HepG2 (cell line): ENCODE measurements around the gene FAM111B. TPM values are rescaled to one million over a fixed set of nuclear protein-coding genes. Genes with fewer than 3 reads are reported as not detected.

ENCODE experiments used
- ARID5B ChIP-seq: IDR thresholded peaks from 2 replicates; pipeline ENCODE4 v1.4.0; 2020; ENCODE audit warnings: mild to moderate bottlenecking, missing genetic modification reagents
- ATF2 ChIP-seq: sonication (generic); formaldehyde crosslinking; IDR thresholded peaks from 2 replicates; pipeline ENCODE4 v1.4.0; 2020; ENCODE audit warnings: missing genetic modification reagents
- CREBL2 ChIP-seq: sonication (generic); formaldehyde crosslinking; IDR thresholded peaks from 2 replicates; pipeline ENCODE4 v1.8.1; 2023; ENCODE audit warnings: missing genetic modification reagents, mild to moderate bottlenecking, borderline replicate concordance
- IRF2 ChIP-seq: IDR thresholded peaks from 2 replicates; pipeline ENCODE4 v1.6.1; 2018; ENCODE audit warnings: missing genetic modification reagents, missing compliant biosample characterization
- KDM5B ChIP-seq: sonication (generic); formaldehyde crosslinking; IDR thresholded peaks from 2 replicates; pipeline ENCODE4 v1.4.0; 2020; ENCODE audit warnings: missing genetic modification reagents, mild to moderate bottlenecking, borderline replicate concordance
- LCORL ChIP-seq, 2 experiments: fragments of 450-650 bp in 1 of 2; sonication (generic) in 1 of 2; formaldehyde crosslinking in 1 of 2; IDR thresholded peaks; 2 replicates each; pipeline versions ENCODE4 v1.5.0 to v1.6.1; 2017 to 2020; ENCODE audit warnings: antibody characterized with exemption in 1 of 2, missing genetic modification reagents in 1 of 2
- NONO ChIP-seq, 2 experiments: fragments of 450-650 bp in 1 of 2; sonication (generic) in 1 of 2; formaldehyde crosslinking in 1 of 2; IDR thresholded peaks in 1 of 2; conservative IDR thresholded peaks in 1 of 2; 2 replicates each; pipeline versions ENCODE4 v1.6.1 to v1.8.0; 2017 to 2022; ENCODE audit warnings: mild to moderate bottlenecking in 1 of 2, missing genetic modification reagents in 1 of 2, moderate library complexity in 1 of 2
- SAP130 ChIP-seq: IDR thresholded peaks from 2 replicates; pipeline ENCODE4 v1.6.1; 2016; ENCODE audit warnings: low read depth
- ZBTB14 ChIP-seq: sonication (generic); formaldehyde crosslinking; IDR thresholded peaks from 2 replicates; pipeline ENCODE4 v1.4.0; 2020; ENCODE audit warnings: missing genetic modification reagents
- ZBTB7B ChIP-seq: sonication (generic); formaldehyde crosslinking; IDR thresholded peaks from 2 replicates; pipeline ENCODE4 v1.4.0; 2020; ENCODE audit warnings: missing genetic modification reagents
- ZNF275 ChIP-seq: sonication (generic); formaldehyde crosslinking; IDR thresholded peaks from 2 replicates; pipeline ENCODE4 v1.8.0; 2022; ENCODE audit warnings: missing genetic modification reagents, mild to moderate bottlenecking, inconsistent platforms, borderline replicate concordance
- ZNF574 ChIP-seq: sonication (generic); formaldehyde crosslinking; IDR thresholded peaks from 2 replicates; pipeline ENCODE4 v1.4.0; 2020; ENCODE audit warnings: missing genetic modification reagents
- ZNF891 ChIP-seq: sonication (generic); formaldehyde crosslinking; IDR thresholded peaks from 2 replicates; pipeline ENCODE4 v1.5.0; 2020; ENCODE audit warnings: mild to moderate bottlenecking, missing genetic modification reagents
- ZSCAN25 ChIP-seq: sonication (generic); formaldehyde crosslinking; IDR thresholded peaks from 2 replicates; pipeline ENCODE4 v1.8.0; 2022; ENCODE audit warnings: mild to moderate bottlenecking, missing genetic modification reagents
- polyA plus RNA-seq, 8 experiments: library from polyadenylated mRNA; depleted of rRNA in 3 of 8; stranded (reverse) in 7 of 8; unstranded in 1 of 8; fragments of >200 nt; fragmentation: Illumina TruSeq in 4 of 8; extraction: Trizol in 4 of 8; gene quantifications; 2 replicates each; pipeline versions ENCODE4 v1.2.1 to v1.2.3, GENCODE V29; 2011 to 2016; ENCODE audit warnings: low read depth in 4 of 8, missing spikeins in 1 of 8, mixed read lengths in 1 of 8; ENCODE audit not compliant: insufficient read depth in 1 of 8
- total RNA-seq, 5 experiments: library from RNA; depleted of rRNA; stranded (reverse); fragments of >200 nt; fragmentation: Illumina TruSeq; extraction: Trizol; gene quantifications; 2 replicates each; pipeline ENCODE4 v1.2.3, GENCODE V29; 2016; ENCODE audit warnings: low read depth in 1 of 5

FAM111B gene
- total and polyA plus RNA-seq, 2 of the 13 experiments (the other 11 are each of a cell fraction or from before 2014, with no cell fraction given), result 1.6 to 28.2 TPM

GRCh38 chr11:59171508-59172322 lies 64.7 kb downstream of the FAM111B start, which contains the start of gene DTX4 (continued):
- TF ChIP-seq KDM5B (peak; percentile 51; the same call in 1 of the 2 replicates), ZNF275 (0 out of 2 replicates have a peak, but pooled peaks have one; percentile 44), ARID5B (peak; percentile 9; the same call in 1 of the 2 replicates), NONO (IDR thresholded peaks at IDR 0.05) (no peak), NONO (CRISPR knock-in tag; conservative IDR thresholded peaks at IDR 0.05) (peak; percentile 60), LCORL (IDR thresholded peaks at IDR 0.05) (no peak), LCORL (CRISPR knock-in tag; IDR thresholded peaks at IDR 0.05) (peak; percentile 13; the same call in 1 of the 2 replicates), ATF2 (CRISPR knock-in tag) (peak; percentile 68; the same call in 1 of the 2 replicates), ZBTB14 (CRISPR knock-in tag) (peak; percentile 43; the same call in 1 of the 2 replicates), ZBTB7B (CRISPR knock-in tag) (peak; percentile 54; the same call in 1 of the 2 replicates), ZNF574 (CRISPR knock-in tag) (peak; percentile 59), ZNF891 (0 out of 2 replicates have a peak, but pooled peaks have one; percentile 35), IRF2 (CRISPR knock-in tag) (0 out of 2 replicates have a peak, but pooled peaks have one; percentile 7), CREBL2 (CRISPR knock-in tag) (0 out of 2 replicates have a peak, but pooled peaks have one; percentile 43), SAP130 (peak; percentile 45), ZSCAN25 (CRISPR knock-in tag) (peak; percentile 98)
